Right atrium auricular region (tissue), 2 donors: ENCODE results near the gene USP32. TPM values are rescaled to one million over a fixed set of nuclear protein-coding genes. Genes with fewer than 3 reads are reported as not detected.
"Not testable (repeated sequence)": the region's sequence is repeated elsewhere in the genome, so short reads cannot be mapped to it uniquely, and the experiment has no call there.

Source experiments
- DNase-seq: peaks from one replicate; pipeline ENCODE4 v3.0.0-alpha.2; 2019; ENCODE audit warnings: low spot score
- H3K27ac ChIP-seq, 2 donors: fragments of 200-600 bp; sonication (generic); 1 replicate in 1 of 2; 2 replicates in 1 of 2; pipeline ENCODE4 v1.5.1; 2016 to 2019
- H3K27me3 ChIP-seq, 2 donors: fragments of 200-600 bp; sonication (generic); one replicate each; pipeline versions ENCODE4 v1.5.1 to v1.6.0; 2017 to 2019
- H3K36me3 ChIP-seq: fragments of 200-600 bp; sonication (generic); one replicate; pipeline ENCODE4 v1.5.1; 2016
- H3K4me1 ChIP-seq, 2 donors: fragments of 200-600 bp; sonication (generic); one replicate each; pipeline versions ENCODE4 v1.5.1 to v1.6.0; 2017 to 2019
- H3K4me3 ChIP-seq, 2 donors: fragments of 200-600 bp; sonication (generic); 1 replicate in 1 of 2; 2 replicates in 1 of 2; pipeline ENCODE4 v1.5.1; 2017 to 2019; ENCODE audit warnings: mild to moderate bottlenecking in 1 of 2, moderate library complexity in 1 of 2
- H3K9me3 ChIP-seq, 2 donors: fragments of 200-600 bp; sonication (generic); one replicate each; pipeline ENCODE4 v1.5.1; 2019
- total RNA-seq, 2 donors: library from RNA; depleted of rRNA; stranded (reverse); fragments of >200 nt; gene quantifications; one replicate each; pipeline ENCODE4 v1.1.0, GENCODE V29; 2016
- TF ChIP-seq, protein P1 (sequence below), 2 donors: fragments of 200-600 bp; sonication (generic); IDR thresholded peaks; one replicate each; pipeline ENCODE4 v1.5.1; 2019; ENCODE audit warnings: antibody characterized with exemption in 2 of 2

USP32 gene
- total RNA-seq, 2 donors from 2014 or later: 24.5 to 27.7 TPM

GRCh38 chr17:60193482-60193881 is 198.5 kb downstream of the USP32 start:
- H3K36me3 ChIP-seq: peaks cover 71% of the 10 kb centered on the region
- TF ChIP-seq, protein P1, sequence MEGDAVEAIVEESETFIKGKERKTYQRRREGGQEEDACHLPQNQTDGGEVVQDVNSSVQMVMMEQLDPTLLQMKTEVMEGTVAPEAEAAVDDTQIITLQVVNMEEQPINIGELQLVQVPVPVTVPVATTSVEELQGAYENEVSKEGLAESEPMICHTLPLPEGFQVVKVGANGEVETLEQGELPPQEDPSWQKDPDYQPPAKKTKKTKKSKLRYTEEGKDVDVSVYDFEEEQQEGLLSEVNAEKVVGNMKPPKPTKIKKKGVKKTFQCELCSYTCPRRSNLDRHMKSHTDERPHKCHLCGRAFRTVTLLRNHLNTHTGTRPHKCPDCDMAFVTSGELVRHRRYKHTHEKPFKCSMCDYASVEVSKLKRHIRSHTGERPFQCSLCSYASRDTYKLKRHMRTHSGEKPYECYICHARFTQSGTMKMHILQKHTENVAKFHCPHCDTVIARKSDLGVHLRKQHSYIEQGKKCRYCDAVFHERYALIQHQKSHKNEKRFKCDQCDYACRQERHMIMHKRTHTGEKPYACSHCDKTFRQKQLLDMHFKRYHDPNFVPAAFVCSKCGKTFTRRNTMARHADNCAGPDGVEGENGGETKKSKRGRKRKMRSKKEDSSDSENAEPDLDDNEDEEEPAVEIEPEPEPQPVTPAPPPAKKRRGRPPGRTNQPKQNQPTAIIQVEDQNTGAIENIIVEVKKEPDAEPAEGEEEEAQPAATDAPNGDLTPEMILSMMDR (IDR thresholded peaks at IDR 0.05): no peak

GRCh38 chr17:60193032-60193431 is 198.9 kb downstream of the USP32 start:
- DNase-seq, H3K27me3 ChIP-seq: not testable (repeated sequence)
- H3K36me3 ChIP-seq: peaks cover 66% of the 10 kb centered on the region

More at GRCh38 chr17:60193482-60193881, 198.5 kb downstream of the USP32 start:
- no peak for DNase-seq
- no peaks in the 10 kb centered on the region for H3K9me3 ChIP-seq
- H3K27ac ChIP-seq: no peak overlapping the region
- H3K4me3 ChIP-seq: no peak overlapping the region
- no peaks in the 10 kb centered on the region for H3K27me3 ChIP-seq
- no peaks in the 10 kb centered on the region for H3K4me1 ChIP-seq

DNA sequence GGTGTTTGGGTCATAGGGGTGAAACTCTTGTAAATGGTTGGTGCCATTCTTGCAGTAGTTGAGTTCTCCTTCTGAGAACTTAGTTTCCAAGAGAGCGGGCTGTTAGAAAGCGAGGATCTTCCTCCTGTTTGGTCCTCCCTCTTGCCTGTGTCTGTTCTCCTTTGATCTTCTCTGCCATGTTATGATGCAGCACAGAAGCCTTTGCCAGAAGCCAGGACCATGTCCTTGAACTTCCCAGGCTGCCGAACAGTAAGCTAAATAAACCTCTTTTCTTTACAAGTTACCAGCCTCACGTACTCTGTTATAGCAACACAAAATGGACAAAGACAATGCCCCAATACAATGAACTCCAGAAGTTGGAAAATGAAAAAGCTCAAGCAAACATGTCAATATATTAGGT is 201.9 kb downstream of the USP32 start:
- H3K4me1 ChIP-seq: peaks cover 0 to 14% of the 10 kb centered on the region in 2 donors
- H3K27ac ChIP-seq, DNase-seq, H3K4me3 ChIP-seq, H3K9me3 ChIP-seq, H3K27me3 ChIP-seq: not testable (repeated sequence)
- H3K36me3 ChIP-seq: peaks cover 54% of the 10 kb centered on the region

More at GRCh38 chr17:60193032-60193431, 198.9 kb downstream of the USP32 start:
- not testable (repeated sequence) for H3K4me1 ChIP-seq, H3K27ac ChIP-seq, H3K9me3 ChIP-seq, H3K4me3 ChIP-seq

GRCh38 chr17:60188759-60189158 is 203.2 kb downstream of the USP32 start:
- H3K4me3 ChIP-seq: no peak overlapping the region
- H3K27ac ChIP-seq: no peak overlapping the region
- H3K9me3 ChIP-seq: no peaks in the 10 kb centered on the region
- TF ChIP-seq, protein P1 (IDR thresholded peaks at IDR 0.05): no peak
- no peaks in the 10 kb centered on the region for H3K27me3 ChIP-seq
- H3K36me3 ChIP-seq: peaks cover 52% of the 10 kb centered on the region
- peaks cover 0 to 14% of the 10 kb centered on the region in 2 donors for H3K4me1 ChIP-seq
- no peak for DNase-seq

DNA sequence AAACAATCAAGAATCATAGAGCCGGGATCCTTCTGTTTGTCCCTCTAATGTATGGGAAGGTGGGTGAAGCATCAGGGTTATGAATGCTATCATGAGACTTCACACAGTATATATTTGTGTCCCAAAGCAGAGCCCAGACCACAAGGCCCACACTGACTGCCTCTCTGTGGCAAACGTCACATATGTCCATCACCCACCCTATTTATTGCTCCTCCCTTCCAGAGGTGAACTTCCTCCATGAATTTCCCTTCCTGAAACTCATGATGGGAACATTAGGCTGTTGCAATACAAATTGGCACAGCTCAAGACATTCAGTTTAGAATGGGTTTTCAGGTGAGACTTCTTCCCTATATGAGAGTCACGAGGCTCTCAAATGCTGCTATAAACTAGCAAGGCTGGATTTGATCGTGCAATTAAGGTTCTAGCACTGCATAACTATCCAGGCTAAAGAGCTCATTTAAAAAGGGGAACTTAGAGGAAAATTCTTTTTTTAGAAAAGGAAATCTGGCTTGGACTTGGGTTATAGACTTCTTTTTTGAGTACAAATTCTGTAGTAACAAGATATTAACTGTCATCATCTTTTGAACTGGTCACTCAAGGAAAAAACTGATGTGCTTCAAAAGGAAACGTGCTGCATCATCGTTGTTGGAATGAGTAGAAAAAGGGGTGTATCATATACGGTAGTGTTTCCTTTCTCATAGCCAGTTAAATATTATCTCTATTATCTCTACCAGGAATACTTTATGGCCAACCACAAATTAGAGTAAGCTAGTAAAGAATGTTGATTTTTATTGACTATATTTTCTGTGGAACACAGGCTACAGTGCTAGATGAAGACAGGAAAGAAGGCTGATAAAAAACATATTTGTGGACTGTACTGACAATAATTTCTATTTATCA is 204.8 kb downstream of the USP32 start:
- not testable (repeated sequence) for H3K27me3 ChIP-seq, H3K9me3 ChIP-seq, H3K4me3 ChIP-seq, DNase-seq
- Histone ChIP-seq H3K36me3 (peaks cover 58% of the 10 kb centered on the region), H3K27ac (peak overlapping the region; percentile 11 to 16), H3K4me1 (peaks cover 0 to 14% of the 10 kb centered on the region in 2 donors)

DNA sequence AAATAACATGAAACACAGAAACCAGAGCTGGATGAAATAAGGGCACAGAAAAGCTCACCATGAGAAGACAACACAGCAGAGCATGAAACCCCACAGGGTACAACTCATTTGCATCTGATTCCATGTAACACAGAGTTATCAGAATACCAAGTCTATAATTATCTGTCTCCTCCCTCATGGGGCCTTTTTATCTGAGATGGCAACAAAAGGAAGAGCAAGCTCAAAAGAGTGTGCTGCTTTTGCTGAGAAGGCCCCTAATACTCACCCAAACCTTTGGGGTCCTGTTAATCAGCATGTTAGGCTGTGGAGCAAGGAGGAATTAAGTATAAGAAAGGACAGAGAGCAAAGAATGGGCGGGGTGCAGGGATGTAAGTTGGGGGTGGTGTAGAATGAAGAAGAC is 205.6 kb downstream of the USP32 start:
- H3K27me3 ChIP-seq, DNase-seq, H3K4me3 ChIP-seq, H3K9me3 ChIP-seq: not testable (repeated sequence)
- Histone ChIP-seq H3K36me3 (peaks cover 59% of the 10 kb centered on the region), H3K27ac (peak overlapping the region; percentile 11 to 16), H3K4me1 (peaks cover 0 to 14% of the 10 kb centered on the region in 2 donors)

GRCh38 chr17:60180380-60180779 is 211.6 kb downstream of the USP32 start:
- not testable (repeated sequence) for H3K4me3 ChIP-seq, H3K4me1 ChIP-seq, H3K27me3 ChIP-seq, DNase-seq, H3K9me3 ChIP-seq, H3K27ac ChIP-seq
- peaks cover 52% of the 10 kb centered on the region for H3K36me3 ChIP-seq

GRCh38 chr17:60178180-60178579 is 213.8 kb downstream of the USP32 start:
- H3K9me3 ChIP-seq, H3K27ac ChIP-seq, H3K4me1 ChIP-seq, DNase-seq, H3K4me3 ChIP-seq, H3K27me3 ChIP-seq: not testable (repeated sequence)
- peaks cover 36% of the 10 kb centered on the region for H3K36me3 ChIP-seq

GRCh38 chr17:60176763-60177162 is 215.2 kb downstream of the USP32 start:
- H3K36me3 ChIP-seq: peaks cover 24% of the 10 kb centered on the region
- H3K4me1 ChIP-seq: not testable (repeated sequence)

More at GRCh38 chr17:60176763-60177162, 215.2 kb downstream of the USP32 start:
- H3K27ac ChIP-seq, H3K4me3 ChIP-seq, H3K27me3 ChIP-seq, H3K9me3 ChIP-seq: not testable (repeated sequence)
- peak; percentile 38 for DNase-seq
